ENCODE measurements around the gene OR2D2. TPM values are rescaled to one million over a fixed set of nuclear protein-coding genes. Genes with fewer than 3 reads are reported as not detected.
"Not testable (repeated sequence)": the region's sequence is repeated elsewhere in the genome, so short reads cannot be mapped to it uniquely, and the experiment has no call there.

OR2D2 gene
- total RNA-seq, 1 experiment from 2014 or later = not detected

- DNase-seq (ENCODE audit: low read depth) = no peak
Measured at GRCh38 chr11:6882751-6883150, 9.5 kb downstream of the OR2D2 start.

- no peak for DNase-seq (ENCODE audit: low read depth)
Measured at GRCh38 chr11:6876914-6877313, 15.4 kb downstream of the OR2D2 start.

- DNase-seq (ENCODE audit: low read depth) = no peak
Measured at GRCh38 chr11:6876325-6876724, 16.0 kb downstream of the OR2D2 start, which contains the start of gene OR10A4. OR10A4 (plus strand) TSS chr11:6876625; CDS start chr11:6876648, 23 bp downstream.

- no peak for DNase-seq (ENCODE audit: low read depth)
Measured at GRCh38 chr11:6875761-6876160, 16.5 kb downstream of the OR2D2 start.

- no peak for DNase-seq (ENCODE audit: low read depth)
Measured at GRCh38 chr11:6871278-6871677, 21.0 kb downstream of the OR2D2 start.

GRCh38 chr11:6864438-6864837 is 27.9 kb downstream of the OR2D2 start:
- peak; percentile 13 for DNase-seq (ENCODE audit: low read depth)

- peak; percentile 4 for DNase-seq (ENCODE audit: low read depth)
Measured at GRCh38 chr11:6862961-6863360, 29.3 kb downstream of the OR2D2 start, which contains the start of gene OR10A2. OR10A2 (plus strand) TSS chr11:6863057; CDS start chr11:6869755, 6,698 bp downstream.

GRCh38 chr11:6856871-6857270 is 35.4 kb downstream of the OR2D2 start:
- DNase-seq (ENCODE audit: low read depth) = peak; percentile 33

- DNase-seq (ENCODE audit: low read depth) = peak; percentile 81
Measured at GRCh38 chr11:6855971-6856541, 36.2 kb downstream of the OR2D2 start.

- DNase-seq (ENCODE audit: low read depth) = not testable (repeated sequence)
Measured at GRCh38 chr11:6854801-6855200, 37.5 kb downstream of the OR2D2 start.

GRCh38 chr11:6850526-6850925 is 41.8 kb downstream of the OR2D2 start:
- DNase-seq (ENCODE audit: low read depth) = no peak

GRCh38 chr11:6845383-6845782 is 46.9 kb downstream of the OR2D2 start, which contains the start of gene OR10A5:
OR10A5 (plus strand) TSS chr11:6845683; CDS start chr11:6845683, 0 bp downstream.
- no peak for DNase-seq (ENCODE audit: low read depth)

GRCh38 chr11:6844356-6844755 is 47.9 kb downstream of the OR2D2 start:
- peak; percentile 25 for DNase-seq (ENCODE audit: low read depth)

GRCh38 chr11:6843670-6844069 is 48.6 kb downstream of the OR2D2 start:
- DNase-seq (ENCODE audit: low read depth) = no peak

- DNase-seq (ENCODE audit: low read depth) = no peak
Measured at GRCh38 chr11:6841694-6842093, 50.6 kb downstream of the OR2D2 start.

Other genes starting within 250 kb of the OR2D2 start
- 0.74 and 1.3 TPM in 2 replicates for gene DCHS1, start 236.7 kb downstream of the OR2D2 start, total RNA-seq (2014; rRNA removed; shearing (Covaris generic))
- gene MRPL17, start 209.2 kb downstream of the OR2D2 start, total RNA-seq (2014; rRNA removed; shearing (Covaris generic)) = 95.5 and 120 TPM in 2 replicates
- gene OR2AG2, start 120.5 kb downstream of the OR2D2 start, total RNA-seq (2014; rRNA removed; shearing (Covaris generic)) = 0.03 TPM in 1 of 2 replicates, not detected in the other
- gene OR2AG1, start 109.5 kb downstream of the OR2D2 start, total RNA-seq (2014; rRNA removed; shearing (Covaris generic)) = not detected in 2 replicates
- 0.06 TPM in 1 of 2 replicates, not detected in the other for gene OR6A2, start 92.8 kb downstream of the OR2D2 start, total RNA-seq (2014; rRNA removed; shearing (Covaris generic))
- not detected in 2 replicates for gene OR10A5, start 46.8 kb downstream of the OR2D2 start, total RNA-seq (2014; rRNA removed; shearing (Covaris generic))
- gene OR10A2, start 29.4 kb downstream of the OR2D2 start, total RNA-seq (2014; rRNA removed; shearing (Covaris generic)) = not detected in 2 replicates
- gene OR10A4, start 15.9 kb downstream of the OR2D2 start, total RNA-seq (2014; rRNA removed; shearing (Covaris generic)) = not detected in 2 replicates
- gene OR2D3, start 28.5 kb upstream of the OR2D2 start, total RNA-seq (2014; rRNA removed; shearing (Covaris generic)) = not detected in 2 replicates
- 3.8 and 5.5 TPM in 2 replicates for gene ZNF215, start 33.9 kb upstream of the OR2D2 start, total RNA-seq (2014; rRNA removed; shearing (Covaris generic))
- 1.8 and 4.6 TPM in 2 replicates for gene ZNF214, start 127.8 kb upstream of the OR2D2 start, total RNA-seq (2014; rRNA removed; shearing (Covaris generic))
- 0.48 and 0.63 TPM in 2 replicates for gene NLRP14, start 128.0 kb upstream of the OR2D2 start, total RNA-seq (2014; rRNA removed; shearing (Covaris generic))
- gene RBMXL2, start 196.5 kb upstream of the OR2D2 start, total RNA-seq (2014; rRNA removed; shearing (Covaris generic)) = not detected in 2 replicates

Measured in Daoy (cell line).